HEK293 (cell line): ENCODE measurements around the gene FCN3.

Source experiments
- CTCF ChIA-PET: fragments of 350-600 bp; formaldehyde crosslinking; extraction: SDS; loops from one replicate; lab custom pipeline; 2021; ENCODE audit warnings: antibody characterized with exemption; lab: Yijun Ruan, JAX
- POLR2A ChIA-PET: fragments of 300-600 bp; formaldehyde crosslinking; extraction: SDS; loops from one replicate; lab custom pipeline; 2020; ENCODE audit warnings: antibody characterized with exemption, inconsistent platforms; lab: Yijun Ruan, JAX
- H3K27ac ChIP-seq: fragments of 200-500 bp; sonication (Bioruptor generic); 2 replicates; pipeline ENCODE4 v1.5.1; 2014; ENCODE audit warnings: low read depth, low read length, control low read depth, inconsistent platforms; ENCODE audit errors: extremely low read depth
- H3K36me3 ChIP-seq, 2 experiments: fragments of 200-500 bp in 1 of 2; sonication (Bioruptor generic) in 1 of 2; 1 replicate in 1 of 2; 2 replicates in 1 of 2; pipeline ENCODE4 v1.5.1; 2014 to 2017; ENCODE audit warnings: inconsistent platforms in 2 of 2, low read length in 2 of 2; ENCODE audit not compliant: control insufficient read depth in 2 of 2, insufficient read depth in 1 of 2
- H3K4me1 ChIP-seq: fragments of 200-500 bp; sonication (Bioruptor generic); 2 replicates; pipeline ENCODE4 v1.5.1; 2014; ENCODE audit warnings: mild to moderate bottlenecking, low read length, inconsistent platforms; ENCODE audit not compliant: control insufficient read depth, insufficient read depth
- H3K4me3 ChIP-seq: 2 replicates; pipeline ENCODE4 v1.5.1; 2011; ENCODE audit warnings: low read depth, mild to moderate bottlenecking, control low read depth, low read length, moderate library complexity
- H3K9me3 ChIP-seq: fragments of 200-500 bp; sonication (Bioruptor generic); 2 replicates; pipeline ENCODE4 v1.5.1; 2014; ENCODE audit warnings: low read depth, low read length, inconsistent platforms; ENCODE audit not compliant: control insufficient read depth, insufficient read depth
- GLI4 ChIP-seq: fragments of 450-650 bp; formaldehyde crosslinking; IDR thresholded peaks from 2 replicates; pipeline ENCODE4 v1.5.1; 2016; ENCODE audit warnings: missing biosample characterization, missing genetic modification characterization
- IKZF3 ChIP-seq: fragments of 450-650 bp; IDR thresholded peaks from 2 replicates; pipeline ENCODE4 v1.5.0; 2018; ENCODE audit warnings: missing biosample characterization, mild to moderate bottlenecking, missing genetic modification characterization, moderate library complexity
- REPIN1 ChIP-seq: fragments of 450-650 bp; formaldehyde crosslinking; IDR thresholded peaks from 2 replicates; pipeline ENCODE4 v1.5.1; 2017; ENCODE audit warnings: missing biosample characterization, missing genetic modification characterization, low read depth
- SETDB1 ChIP-seq: IDR thresholded peaks from one replicate; pipeline ENCODE4 v1.6.1; 2017; ENCODE audit warnings: mild to moderate bottlenecking, low read length, moderate library complexity, mixed read lengths; ENCODE audit not compliant: insufficient read length
- SP7 ChIP-seq: fragments of 450-650 bp; formaldehyde crosslinking; IDR thresholded peaks from 2 replicates; pipeline ENCODE4 v1.5.1; 2016; ENCODE audit warnings: missing biosample characterization, missing genetic modification characterization
- TCF7L2 ChIP-seq: IDR thresholded peaks from 2 replicates; pipeline ENCODE4 v1.6.1; 2011; ENCODE audit warnings: low read depth, mild to moderate bottlenecking, inconsistent platforms, low read length, moderate library complexity, borderline replicate concordance
- ZBTB48 ChIP-seq: fragments of 450-650 bp; formaldehyde crosslinking; IDR thresholded peaks from 2 replicates; pipeline ENCODE4 v1.5.1; 2016; ENCODE audit warnings: missing biosample characterization, missing genetic modification characterization
- ZBTB7A ChIP-seq: fragments of 450-650 bp; formaldehyde crosslinking; IDR thresholded peaks from 2 replicates; pipeline ENCODE4 v1.5.1; 2016; ENCODE audit warnings: low read depth, missing biosample characterization, missing genetic modification characterization
- ZBTB8A ChIP-seq: fragments of 450-650 bp; formaldehyde crosslinking; IDR thresholded peaks from 2 replicates; pipeline ENCODE4 v1.5.1; 2016; ENCODE audit warnings: missing biosample characterization, missing genetic modification characterization
- ZNF138 ChIP-seq: fragments of 450-650 bp; formaldehyde crosslinking; IDR thresholded peaks from 2 replicates; pipeline ENCODE4 v1.5.1; 2016; ENCODE audit warnings: missing biosample characterization, missing genetic modification characterization, borderline replicate concordance
- ZNF155 ChIP-seq: fragments of 450-650 bp; formaldehyde crosslinking; IDR thresholded peaks from 2 replicates; pipeline ENCODE4 v1.5.1; 2016; ENCODE audit warnings: missing biosample characterization, missing genetic modification characterization
- ZNF16 ChIP-seq: fragments of 450-650 bp; formaldehyde crosslinking; IDR thresholded peaks from 2 replicates; pipeline ENCODE4 v1.5.1; 2016; ENCODE audit warnings: low read depth, missing biosample characterization, missing genetic modification characterization
- ZNF169 ChIP-seq: fragments of 450-650 bp; formaldehyde crosslinking; IDR thresholded peaks from 2 replicates; pipeline ENCODE4 v1.5.1; 2016; ENCODE audit warnings: missing biosample characterization, missing genetic modification characterization
- ZNF292 ChIP-seq: fragments of 450-650 bp; formaldehyde crosslinking; IDR thresholded peaks from 2 replicates; pipeline ENCODE4 v1.5.1; 2016; ENCODE audit warnings: low read depth, missing biosample characterization, missing genetic modification characterization, borderline replicate concordance
- ZNF341 ChIP-seq: fragments of 450-650 bp; formaldehyde crosslinking; IDR thresholded peaks from 2 replicates; pipeline ENCODE4; 2016; ENCODE audit warnings: low read depth, missing biosample characterization, missing genetic modification characterization
- ZNF391 ChIP-seq: fragments of 450-650 bp; formaldehyde crosslinking; IDR thresholded peaks from 2 replicates; pipeline ENCODE4 v1.5.1; 2016; ENCODE audit warnings: low read depth, missing biosample characterization, missing genetic modification characterization, borderline replicate concordance
- ZNF416 ChIP-seq: fragments of 450-650 bp; formaldehyde crosslinking; IDR thresholded peaks from 2 replicates; pipeline ENCODE4 v1.5.1; 2016; ENCODE audit warnings: missing biosample characterization, missing genetic modification characterization
- ZNF423 ChIP-seq: fragments of 450-650 bp; formaldehyde crosslinking; IDR thresholded peaks from 2 replicates; pipeline ENCODE4 v1.5.1; 2016; ENCODE audit warnings: missing biosample characterization, missing genetic modification characterization
- ZNF473 ChIP-seq: fragments of 450-650 bp; formaldehyde crosslinking; IDR thresholded peaks from 2 replicates; pipeline ENCODE4 v1.5.1; 2017; ENCODE audit warnings: missing biosample characterization, missing genetic modification characterization
- ZNF521 ChIP-seq: fragments of 450-650 bp; formaldehyde crosslinking; IDR thresholded peaks from 2 replicates; pipeline ENCODE4 v1.5.1; 2017; ENCODE audit warnings: missing biosample characterization, mild to moderate bottlenecking, missing genetic modification characterization
- ZNF561 ChIP-seq: fragments of 450-650 bp; IDR thresholded peaks from 2 replicates; pipeline ENCODE4 v1.5.1; 2018; ENCODE audit warnings: missing biosample characterization, missing genetic modification characterization, borderline replicate concordance
- ZNF623 ChIP-seq: fragments of 450-650 bp; formaldehyde crosslinking; IDR thresholded peaks from 2 replicates; pipeline ENCODE4 v1.5.1; 2016; ENCODE audit warnings: missing biosample characterization, missing genetic modification characterization
- ZNF624 ChIP-seq: fragments of 450-650 bp; formaldehyde crosslinking; IDR thresholded peaks from 2 replicates; pipeline ENCODE4 v1.5.1; 2017; ENCODE audit warnings: missing biosample characterization, missing genetic modification characterization
- ZNF664 ChIP-seq: fragments of 450-650 bp; formaldehyde crosslinking; IDR thresholded peaks from 2 replicates; pipeline ENCODE4 v1.5.1; 2016; ENCODE audit warnings: missing biosample characterization, missing genetic modification characterization
- ZSCAN16 ChIP-seq: fragments of 450-650 bp; formaldehyde crosslinking; IDR thresholded peaks from 2 replicates; pipeline ENCODE4 v1.5.1; 2016; ENCODE audit warnings: missing biosample characterization, missing genetic modification characterization
- TF ChIP-seq, protein P1 (sequence below): fragments of 450-650 bp; formaldehyde crosslinking; IDR thresholded peaks from 2 replicates; pipeline ENCODE4 v1.5.1; 2016; ENCODE audit warnings: missing biosample characterization, missing genetic modification characterization
- TF ChIP-seq, protein P2 (sequence below): fragments of 450-650 bp; formaldehyde crosslinking; optimal IDR thresholded peaks from 2 replicates; pipeline ENCODE3; 2016; ENCODE audit warnings: missing biosample characterization, mild to moderate bottlenecking, missing genetic modification characterization
- TF ChIP-seq, protein P3 (sequence below): fragments of 450-650 bp; formaldehyde crosslinking; IDR thresholded peaks from 2 replicates; pipeline ENCODE4 v1.5.1; 2017; ENCODE audit warnings: missing biosample characterization, missing genetic modification characterization
- TF ChIP-seq, protein P4 (sequence below): fragments of 450-650 bp; formaldehyde crosslinking; IDR thresholded peaks from 2 replicates; pipeline ENCODE4 v1.5.1; 2016; ENCODE audit warnings: missing biosample characterization, missing genetic modification characterization
- TF ChIP-seq, protein P5 (sequence below): fragments of 450-650 bp; formaldehyde crosslinking; IDR thresholded peaks from 2 replicates; pipeline ENCODE4 v1.5.1; 2016; ENCODE audit warnings: missing biosample characterization, missing genetic modification characterization

The FCN3 gene

DNA sequence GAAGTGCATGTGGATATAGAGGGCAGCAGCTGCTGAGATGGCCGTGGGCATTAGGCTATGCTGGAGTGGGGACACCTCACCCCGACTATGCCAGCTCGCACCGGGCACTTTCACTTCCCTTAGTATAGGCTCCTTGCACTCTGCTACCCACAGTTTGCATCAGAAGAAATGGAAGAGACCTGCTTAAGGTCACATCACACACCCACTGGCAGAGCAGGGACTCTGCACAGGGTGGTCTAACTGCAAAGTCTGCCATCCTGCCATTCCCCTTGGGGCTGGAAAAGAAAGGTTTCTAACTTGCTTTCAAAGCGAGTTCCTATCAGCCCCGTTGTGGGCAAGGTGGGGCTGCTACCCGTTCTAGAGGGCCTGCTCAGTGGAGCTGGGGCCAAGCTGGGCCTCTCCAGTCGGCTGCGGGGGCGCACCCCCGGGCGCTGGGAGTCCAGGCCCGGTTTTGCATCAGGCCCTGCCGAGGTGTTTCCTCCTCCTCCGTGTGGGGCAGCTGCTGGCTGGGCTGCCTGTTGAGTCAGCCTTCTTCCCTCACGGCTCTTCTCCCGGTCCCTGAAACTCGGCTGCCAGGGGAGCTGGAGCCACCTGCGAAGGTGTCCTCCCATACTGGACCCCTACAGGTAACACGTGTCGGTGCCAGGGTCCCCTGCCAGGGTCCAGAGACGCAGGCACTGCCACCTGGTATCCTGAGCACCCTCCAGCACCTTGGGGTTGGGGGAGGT is 32.9 kb downstream of the FCN3 start, which contains the start of gene SYTL1:
SYTL1 (plus strand) TSS at position 498 of the 728 bp plus-strand sequence. CDS start 3,313 bp downstream, outside the sequence.
- Histone ChIP-seq H3K36me3 (peaks cover 0 to 10% of the 10 kb centered on the region in 2 experiments; a peak in 1 of 3 replicates), H3K27ac (no peak within 1 kb of the TSS; the same call in 1 of the 2 replicates), H3K4me3 (peak within 1 kb of the TSS; percentile 43), H3K9me3 (no peaks in the 10 kb centered on the region), H3K4me1 (peaks cover 3% of the 10 kb centered on the region; the same call in 1 of the 2 replicates)
- CTCF ChIA-PET: interaction anchor here (1.4 to 4.6 kb wide), 4 partner anchors 9 to 54 kb away, joined by 3 to 27 read pairs (median 13); no protein-coding TSS in a partner anchor
- POLR2A ChIA-PET: interaction anchor here (2.2 kb wide), 1 partner anchor 24 kb away, joined by 8 read pairs; no protein-coding TSS in a partner anchor
- TF ChIP-seq ZNF623 (tag by site-specific recombination) (no peak), ZNF664 (tag by site-specific recombination) (no peak), ZNF391 (tag by site-specific recombination) (peak; percentile 53; the same call in 1 of the 2 replicates), ZBTB8A (tag by site-specific recombination) (peak; percentile 85), ZSCAN16 (tag by site-specific recombination) (no peak), ZNF561 (tag by site-specific recombination) (peak; percentile 93), ZNF138 (tag by site-specific recombination) (no peak), SP7 (tag by site-specific recombination) (peak; percentile 71), ZNF341 (tag by site-specific recombination) (peak; percentile 98), ZNF155 (tag by site-specific recombination) (no peak), ZNF292 (tag by site-specific recombination) (no peak), ZNF416 (no peak), ZNF521 (tag by site-specific recombination) (no peak), ZNF16 (tag by site-specific recombination) (no peak), ZBTB48 (tag by site-specific recombination) (peak; percentile 89), REPIN1 (tag by site-specific recombination) (no peak), GLI4 (tag by site-specific recombination) (no peak), TCF7L2 (no peak), ZNF423 (tag by site-specific recombination) (peak; percentile 87), IKZF3 (tag by site-specific recombination) (0 out of 2 replicates have a peak, but pooled peaks have one; percentile 60), ZNF473 (no peak), ZBTB7A (tag by site-specific recombination) (peak; percentile 89), SETDB1 (no peak), ZNF624 (tag by site-specific recombination) (no peak), ZNF169 (no peak)
- TF ChIP-seq, protein P1, sequence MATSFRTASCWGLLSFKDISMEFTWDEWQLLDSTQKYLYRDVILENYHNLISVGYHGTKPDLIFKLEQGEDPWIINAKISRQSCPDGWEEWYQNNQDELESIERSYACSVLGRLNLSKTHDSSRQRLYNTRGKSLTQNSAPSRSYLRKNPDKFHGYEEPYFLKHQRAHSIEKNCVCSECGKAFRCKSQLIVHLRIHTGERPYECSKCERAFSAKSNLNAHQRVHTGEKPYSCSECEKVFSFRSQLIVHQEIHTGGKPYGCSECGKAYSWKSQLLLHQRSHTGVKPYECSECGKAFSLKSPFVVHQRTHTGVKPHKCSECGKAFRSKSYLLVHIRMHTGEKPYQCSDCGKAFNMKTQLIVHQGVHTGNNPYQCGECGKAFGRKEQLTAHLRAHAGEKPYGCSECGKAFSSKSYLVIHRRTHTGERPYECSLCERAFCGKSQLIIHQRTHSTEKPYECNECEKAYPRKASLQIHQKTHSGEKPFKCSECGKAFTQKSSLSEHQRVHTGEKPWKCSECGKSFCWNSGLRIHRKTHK: no peak
- TF ChIP-seq, protein P2, sequence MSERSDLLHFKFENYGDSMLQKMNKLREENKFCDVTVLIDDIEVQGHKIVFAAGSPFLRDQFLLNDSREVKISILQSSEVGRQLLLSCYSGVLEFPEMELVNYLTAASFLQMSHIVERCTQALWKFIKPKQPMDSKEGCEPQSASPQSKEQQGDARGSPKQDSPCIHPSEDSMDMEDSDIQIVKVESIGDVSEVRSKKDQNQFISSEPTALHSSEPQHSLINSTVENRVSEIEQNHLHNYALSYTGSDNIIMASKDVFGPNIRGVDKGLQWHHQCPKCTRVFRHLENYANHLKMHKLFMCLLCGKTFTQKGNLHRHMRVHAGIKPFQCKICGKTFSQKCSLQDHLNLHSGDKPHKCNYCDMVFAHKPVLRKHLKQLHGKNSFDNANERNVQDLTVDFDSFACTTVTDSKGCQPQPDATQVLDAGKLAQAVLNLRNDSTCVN (tag by site-specific recombination): peak; percentile 36
- TF ChIP-seq, protein P3, sequence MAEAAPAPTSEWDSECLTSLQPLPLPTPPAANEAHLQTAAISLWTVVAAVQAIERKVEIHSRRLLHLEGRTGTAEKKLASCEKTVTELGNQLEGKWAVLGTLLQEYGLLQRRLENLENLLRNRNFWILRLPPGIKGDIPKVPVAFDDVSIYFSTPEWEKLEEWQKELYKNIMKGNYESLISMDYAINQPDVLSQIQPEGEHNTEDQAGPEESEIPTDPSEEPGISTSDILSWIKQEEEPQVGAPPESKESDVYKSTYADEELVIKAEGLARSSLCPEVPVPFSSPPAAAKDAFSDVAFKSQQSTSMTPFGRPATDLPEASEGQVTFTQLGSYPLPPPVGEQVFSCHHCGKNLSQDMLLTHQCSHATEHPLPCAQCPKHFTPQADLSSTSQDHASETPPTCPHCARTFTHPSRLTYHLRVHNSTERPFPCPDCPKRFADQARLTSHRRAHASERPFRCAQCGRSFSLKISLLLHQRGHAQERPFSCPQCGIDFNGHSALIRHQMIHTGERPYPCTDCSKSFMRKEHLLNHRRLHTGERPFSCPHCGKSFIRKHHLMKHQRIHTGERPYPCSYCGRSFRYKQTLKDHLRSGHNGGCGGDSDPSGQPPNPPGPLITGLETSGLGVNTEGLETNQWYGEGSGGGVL (tag by site-specific recombination): 0 out of 2 replicates have a peak, but pooled peaks have one; percentile 25
- TF ChIP-seq, protein P4, sequence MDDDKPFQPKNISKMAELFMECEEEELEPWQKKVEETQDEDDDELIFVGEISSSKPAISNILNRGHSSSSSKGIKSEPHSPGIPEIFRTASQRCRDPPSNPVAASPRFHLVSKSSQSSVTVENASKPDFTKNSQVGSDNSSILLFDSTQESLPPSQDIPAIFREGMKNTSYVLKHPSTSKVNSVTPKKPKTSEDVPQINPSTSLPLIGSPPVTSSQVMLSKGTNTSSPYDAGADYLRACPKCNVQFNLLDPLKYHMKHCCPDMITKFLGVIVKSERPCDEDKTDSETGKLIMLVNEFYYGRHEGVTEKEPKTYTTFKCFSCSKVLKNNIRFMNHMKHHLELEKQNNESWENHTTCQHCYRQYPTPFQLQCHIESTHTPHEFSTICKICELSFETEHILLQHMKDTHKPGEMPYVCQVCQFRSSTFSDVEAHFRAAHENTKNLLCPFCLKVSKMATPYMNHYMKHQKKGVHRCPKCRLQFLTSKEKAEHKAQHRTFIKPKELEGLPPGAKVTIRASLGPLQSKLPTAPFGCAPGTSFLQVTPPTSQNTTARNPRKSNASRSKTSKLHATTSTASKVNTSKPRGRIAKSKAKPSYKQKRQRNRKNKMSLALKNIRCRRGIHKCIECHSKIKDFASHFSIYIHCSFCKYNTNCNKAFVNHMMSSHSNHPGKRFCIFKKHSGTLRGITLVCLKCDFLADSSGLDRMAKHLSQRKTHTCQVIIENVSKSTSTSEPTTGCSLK (tag by site-specific recombination): no peak
- TF ChIP-seq, protein P5, sequence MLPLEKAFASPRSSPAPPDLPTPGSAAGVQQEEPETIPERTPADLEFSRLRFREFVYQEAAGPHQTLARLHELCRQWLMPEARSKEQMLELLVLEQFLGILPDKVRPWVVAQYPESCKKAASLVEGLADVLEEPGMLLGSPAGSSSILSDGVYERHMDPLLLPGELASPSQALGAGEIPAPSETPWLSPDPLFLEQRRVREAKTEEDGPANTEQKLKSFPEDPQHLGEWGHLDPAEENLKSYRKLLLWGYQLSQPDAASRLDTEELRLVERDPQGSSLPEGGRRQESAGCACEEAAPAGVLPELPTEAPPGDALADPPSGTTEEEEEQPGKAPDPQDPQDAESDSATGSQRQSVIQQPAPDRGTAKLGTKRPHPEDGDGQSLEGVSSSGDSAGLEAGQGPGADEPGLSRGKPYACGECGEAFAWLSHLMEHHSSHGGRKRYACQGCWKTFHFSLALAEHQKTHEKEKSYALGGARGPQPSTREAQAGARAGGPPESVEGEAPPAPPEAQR (tag by site-specific recombination): no peak
